DMS153 treated with DMSO at 0.1 percent for 48 hours (cell line): ENCODE data around the gene ADAM8.
A peak's percentile ranks its signal among the peaks of the same experiment; 100 is the strongest.
"Not testable (repeated sequence)": the region's sequence is repeated elsewhere in the genome, so short reads cannot be mapped to it uniquely, and the experiment has no call there.

Source experiments
- DNase-seq: peaks from one replicate; lab custom pipeline; 2025; ENCODE audit not compliant: unreplicated experiment; lab: John Stamatoyannopoulos, UW

The ADAM8 gene

GRCh38 chr10:133269367-133269766, 7.3 kb downstream of the ADAM8 start:
- no peak for DNase-seq

DNA sequence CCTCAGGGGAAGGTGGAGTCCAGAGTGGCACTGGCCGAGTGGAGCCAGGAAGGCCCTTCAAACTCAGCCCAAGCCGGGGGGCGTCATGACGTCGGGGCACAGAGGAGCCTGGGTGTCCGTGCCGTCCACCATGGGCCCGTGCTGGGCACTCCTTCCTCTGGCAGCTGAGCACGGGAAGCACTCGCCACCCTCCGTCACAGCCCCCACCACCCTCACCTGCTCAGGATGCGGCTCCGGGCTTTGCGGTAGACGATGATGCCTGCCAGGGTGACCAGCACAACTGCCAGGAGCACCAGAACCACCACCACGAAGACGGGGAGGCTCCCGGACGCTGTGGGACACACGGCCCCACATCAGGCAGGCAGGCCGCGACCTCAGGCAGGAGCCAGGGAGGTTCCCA, 8.1 kb downstream of the ADAM8 start:
- no peak for DNase-seq

DNA sequence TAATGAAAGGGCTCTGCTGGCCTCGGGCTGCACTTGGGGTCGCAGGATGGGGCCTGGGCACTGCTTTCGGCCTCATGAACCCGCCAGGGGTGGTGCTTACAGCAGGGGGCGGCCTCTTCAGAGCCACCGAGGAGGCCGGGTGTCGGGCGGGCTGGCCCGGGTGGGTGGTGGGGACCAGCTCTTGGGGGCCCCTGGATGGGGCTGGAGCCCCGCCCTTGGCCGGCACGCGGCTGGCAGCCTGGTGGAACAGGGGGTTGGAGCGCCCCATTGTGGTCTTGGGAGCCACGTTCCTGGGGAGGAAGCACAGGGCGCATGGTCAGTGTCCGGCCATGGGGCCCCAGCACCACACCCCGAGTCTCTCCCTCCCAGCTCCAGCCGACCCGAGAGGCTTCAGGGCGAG, 8.8 kb downstream of the ADAM8 start:
- DNase-seq: no peak

- DNase-seq: no peak
Measured at GRCh38 chr10:133267293-133267692, 9.4 kb downstream of the ADAM8 start.

DNA sequence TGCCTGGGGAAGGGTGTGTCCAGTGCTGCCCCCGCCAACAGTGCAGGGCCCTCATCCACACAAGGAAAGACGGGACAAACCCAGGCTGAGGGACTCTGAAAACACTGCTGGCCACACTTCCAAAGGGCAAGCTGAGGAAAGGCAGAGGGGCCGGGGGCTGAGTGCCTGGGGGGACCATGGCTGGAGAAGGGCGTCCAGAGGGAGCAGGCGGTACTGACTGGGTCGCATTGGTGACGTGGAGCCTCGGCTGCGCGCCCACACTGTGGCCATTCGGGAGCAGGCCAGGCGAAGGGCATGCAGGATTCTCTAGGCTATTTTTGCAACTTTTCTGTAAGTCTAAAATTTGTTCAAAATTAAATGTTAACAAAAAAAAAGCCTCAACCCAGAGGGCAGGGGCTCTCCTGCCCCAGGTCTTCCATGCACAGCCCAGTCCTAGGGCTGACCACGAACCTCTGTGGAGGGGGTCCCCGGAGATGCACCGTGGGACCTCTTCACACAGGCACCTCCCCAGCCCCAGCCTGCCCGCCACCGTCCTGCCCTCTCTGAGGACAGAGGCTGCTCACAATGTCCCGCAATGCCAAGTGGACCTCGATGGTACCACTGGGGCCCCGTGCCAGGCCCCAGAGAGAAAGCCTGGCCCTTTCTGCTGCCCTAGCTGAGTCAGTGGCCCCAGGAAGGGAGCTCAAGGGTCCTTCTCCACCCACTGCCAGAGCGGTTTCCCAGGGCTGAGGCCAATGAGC, 10.4 kb downstream of the ADAM8 start:
- no peak for DNase-seq

DNA sequence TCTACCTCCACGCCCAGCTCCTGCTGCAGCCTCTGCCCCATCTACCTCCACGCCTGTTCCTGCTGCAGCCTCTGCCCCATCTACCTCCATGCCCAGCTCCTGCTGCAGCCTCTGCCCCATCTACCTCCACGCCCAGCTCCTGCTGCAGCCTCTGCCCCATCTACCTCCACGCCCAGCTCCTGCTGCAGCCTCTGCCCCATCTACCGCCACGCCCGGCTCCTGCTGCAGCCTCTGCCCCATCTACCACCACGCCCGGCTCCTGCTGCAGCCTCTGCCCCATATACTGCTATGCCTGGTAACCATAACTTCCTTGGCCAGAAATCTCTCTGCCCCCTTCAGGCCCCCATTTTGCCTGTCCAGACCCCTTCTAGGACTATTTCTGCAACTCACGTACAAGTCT, 11.6 kb downstream of the ADAM8 start:
- not testable (repeated sequence) for DNase-seq

DNA sequence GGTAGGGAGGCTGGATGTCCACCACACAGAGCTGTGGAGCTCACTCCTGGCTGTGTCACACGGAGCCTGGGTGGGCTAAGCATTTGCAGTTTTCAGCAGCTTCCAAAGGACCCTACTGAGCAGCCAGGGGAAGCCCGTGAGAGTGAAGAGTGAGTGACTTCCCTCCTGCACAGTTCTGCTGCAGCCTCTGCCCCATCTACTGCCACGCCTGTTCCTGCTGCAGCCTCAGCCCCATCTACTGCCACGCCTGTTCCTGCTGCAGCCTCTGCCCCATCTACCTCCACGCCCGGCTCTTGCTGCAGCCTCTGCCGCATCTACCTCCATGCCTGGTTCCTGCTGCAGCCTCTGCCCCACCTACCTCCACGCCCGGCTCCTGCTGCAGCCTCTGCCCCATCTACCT, 12.2 kb downstream of the ADAM8 start:
- DNase-seq: no peak

DNA sequence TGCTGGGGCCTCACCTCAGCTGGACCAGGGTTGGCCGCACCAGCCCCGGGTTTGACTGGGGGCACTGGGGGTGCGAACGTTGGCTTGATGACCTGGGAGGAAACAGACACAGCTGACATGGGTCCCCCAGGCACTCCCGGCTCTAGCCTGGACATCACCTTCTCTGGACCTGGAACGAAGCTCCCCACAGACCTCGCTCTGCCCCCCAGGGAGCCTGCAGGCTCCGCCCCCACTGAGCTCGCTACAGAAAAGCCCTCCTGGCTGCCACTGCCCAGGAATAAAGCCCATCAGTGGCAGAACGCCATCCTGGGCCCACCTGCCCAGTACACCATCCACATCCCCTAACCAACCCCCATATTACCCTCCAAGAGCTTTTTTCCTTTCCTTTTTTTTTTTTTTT, 13.0 kb downstream of the ADAM8 start:
- no peak for DNase-seq

- no peak for DNase-seq
Measured at GRCh38 chr10:133262696-133263095, 14.0 kb downstream of the ADAM8 start.

- no peak for DNase-seq
Measured at GRCh38 chr10:133261726-133262325, 14.8 kb downstream of the ADAM8 start.

- DNase-seq: peak; percentile 51
Measured at GRCh38 chr10:133260895-133261725, 15.6 kb downstream of the ADAM8 start.

DNA sequence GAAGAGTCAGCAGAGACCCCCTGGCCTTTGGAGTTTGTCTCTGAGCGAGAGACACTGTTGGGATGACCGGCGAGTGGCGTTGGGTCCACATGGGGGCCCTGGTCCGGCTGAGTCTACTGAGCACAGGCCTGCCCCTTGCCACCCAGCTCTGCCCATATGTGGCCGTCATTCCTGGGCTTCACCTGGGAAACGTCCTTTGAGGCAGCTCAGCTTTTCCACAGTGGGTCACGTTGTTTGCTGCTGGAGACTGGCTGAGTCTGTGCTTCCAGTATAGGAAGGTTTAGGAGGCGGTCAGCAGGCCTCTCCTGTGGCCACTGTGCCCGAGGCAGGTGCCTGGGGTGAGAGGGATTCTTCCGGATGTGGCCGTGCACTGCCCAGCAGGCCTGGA, 17.1 kb downstream of the ADAM8 start:
- DNase-seq: no peak

- DNase-seq: no peak
Measured at GRCh38 chr10:133258818-133259601, 17.7 kb downstream of the ADAM8 start.

DNA sequence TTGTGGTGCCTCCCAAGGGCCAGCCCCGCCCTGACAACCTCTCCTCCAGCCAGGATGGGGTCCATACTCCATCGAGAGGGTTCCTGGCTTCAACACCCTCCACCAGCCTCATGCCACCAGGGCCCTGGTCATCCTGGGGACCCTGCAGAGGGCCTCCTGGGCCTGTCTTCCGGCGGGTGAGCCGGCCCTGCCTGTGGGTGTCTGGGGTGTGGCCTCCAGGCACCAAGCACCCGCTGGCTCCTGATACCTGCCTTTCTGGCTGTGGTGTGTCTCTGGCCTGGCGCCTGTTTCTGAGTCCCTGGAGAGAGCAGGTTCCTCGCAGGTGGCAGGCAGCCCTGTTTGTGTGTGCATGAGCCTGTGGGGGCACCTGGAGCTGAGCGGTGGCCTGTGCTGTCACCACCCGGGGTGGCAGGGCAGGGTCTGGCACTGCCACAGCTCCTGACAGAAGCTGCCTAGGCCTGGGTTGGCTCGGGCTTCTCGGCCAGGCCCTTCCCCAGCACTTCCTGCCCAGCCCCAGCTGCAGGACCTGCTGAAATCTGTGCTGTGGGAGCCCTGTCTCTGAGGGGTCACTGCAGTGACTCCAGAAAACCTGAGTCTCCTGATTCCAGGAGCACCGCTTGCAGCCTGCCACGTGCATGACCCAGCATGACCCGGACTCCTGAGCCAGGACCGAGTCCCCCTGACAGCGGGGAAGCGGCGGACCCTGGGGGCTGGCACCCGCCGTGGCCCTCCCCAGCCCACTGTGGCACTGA, 18.4 kb downstream of the ADAM8 start:
- peak; percentile 50 for DNase-seq

- no peak for DNase-seq
Measured at GRCh38 chr10:133257489-133258065, 19.1 kb downstream of the ADAM8 start.

DNA sequence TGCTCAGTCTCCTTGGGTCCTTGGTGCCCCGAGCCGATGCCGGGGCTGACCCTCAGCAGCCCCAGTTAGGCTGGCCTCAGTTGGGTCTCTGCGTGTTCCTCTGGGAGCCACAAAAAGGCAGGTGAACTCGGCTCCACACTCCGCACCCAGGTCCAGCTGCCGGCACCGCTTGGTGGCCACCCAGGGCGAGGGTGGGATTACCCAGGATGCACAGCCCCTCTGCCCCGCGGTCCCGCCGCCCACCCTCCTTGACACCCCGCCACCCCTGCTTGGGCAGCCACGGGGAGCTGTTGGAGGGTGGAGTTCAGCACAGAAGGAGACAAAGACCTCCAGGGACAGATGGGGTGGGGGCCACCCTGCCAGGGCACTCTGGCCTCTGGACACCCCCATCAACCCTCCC, 21.3 kb downstream of the ADAM8 start:
- no peak for DNase-seq

DNA sequence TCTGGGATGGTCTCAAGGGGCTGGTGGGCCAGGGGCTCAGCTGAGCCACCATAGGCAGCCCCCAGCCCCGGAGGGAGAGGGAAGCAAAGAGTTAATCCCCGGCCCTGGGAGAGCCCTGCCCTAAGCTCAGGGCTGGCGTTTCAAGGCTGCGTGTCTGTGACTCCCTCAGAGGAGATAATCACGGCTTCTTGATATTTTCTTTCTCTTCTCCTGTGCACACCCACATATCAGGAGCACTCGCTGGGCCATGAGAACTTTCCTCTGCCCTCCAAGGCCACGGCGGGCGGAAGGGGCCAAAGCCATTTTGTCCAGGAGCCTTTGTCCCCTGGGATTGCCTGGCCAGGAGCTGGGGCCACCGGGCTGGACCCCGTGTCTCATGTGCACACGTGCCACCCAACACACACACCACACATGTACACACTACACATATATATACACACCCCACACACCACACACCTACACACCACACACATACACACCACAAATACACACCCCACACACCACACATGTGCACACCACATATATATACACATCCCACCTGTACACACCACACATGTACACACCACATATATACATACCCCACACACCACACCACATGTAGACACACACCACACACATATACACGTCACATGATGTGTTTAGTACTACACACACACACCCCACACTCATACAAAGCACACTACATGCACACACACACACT, 22.1 kb downstream of the ADAM8 start:
- DNase-seq: no peak

- no peak for DNase-seq
Measured at GRCh38 chr10:133253361-133253955, 23.2 kb downstream of the ADAM8 start.

DNA sequence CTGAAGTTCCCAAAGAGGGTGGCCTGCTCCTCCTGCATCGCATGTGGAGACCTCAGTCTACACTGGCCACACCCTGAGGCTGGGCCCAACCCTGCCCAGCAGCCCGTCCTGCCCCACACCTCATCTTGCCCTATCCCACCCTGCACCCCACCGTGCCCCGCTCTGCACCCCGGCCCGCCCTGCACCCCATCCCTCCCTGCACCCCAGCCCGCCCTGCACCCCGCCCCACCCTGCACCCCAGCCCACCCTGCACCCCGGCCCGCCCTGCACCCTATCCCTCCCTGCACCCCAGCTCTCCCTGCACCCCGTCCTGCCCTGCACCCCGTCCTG, 24.5 kb downstream of the ADAM8 start:
- DNase-seq: no peak
